M059J (cell line): ENCODE measurements around the gene MRPL10. TPM values are rescaled to one million over a fixed set of nuclear protein-coding genes. Genes with fewer than 3 reads are reported as not detected.
"Not testable (repeated sequence)": the region's sequence is repeated elsewhere in the genome, so short reads cannot be mapped to it uniquely, and the experiment has no call there.

Source experiments
- DNase-seq: peaks from one replicate; pipeline ENCODE4 v3.0.0-alpha.2; 2012; ENCODE audit warnings: low read depth
- total RNA-seq: library from RNA; depleted of rRNA; stranded (reverse); fragments of >200 nt; shearing (Covaris generic); gene quantifications from 2 replicates; pipeline ENCODE4 v1.2.3, GENCODE V29; 2014; rRNA removed

The MRPL10 gene
- total RNA-seq, 1 experiment from 2014 or later, result 39.9 TPM

- no peak for DNase-seq
These were observed 38.4 kb downstream of the MRPL10 start for GRCh38 chr17:47792979-47793378.

DNA sequence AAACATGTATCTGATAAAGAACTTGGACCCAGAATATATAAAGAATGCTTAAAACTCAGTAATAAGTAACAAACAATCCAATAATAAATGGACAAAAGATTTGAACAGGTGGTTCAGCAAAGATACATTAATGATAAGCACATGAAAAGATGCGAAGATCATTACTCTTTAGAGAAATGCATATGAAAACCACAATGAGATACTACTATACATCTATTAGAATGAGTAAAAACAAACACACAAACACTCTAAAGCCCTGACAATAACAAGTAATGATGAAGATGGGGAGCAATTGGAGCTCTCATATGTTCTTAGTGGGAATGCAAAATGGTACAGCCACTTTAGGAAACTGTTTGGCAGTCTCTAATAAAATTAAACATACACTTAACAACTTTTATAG is 38.9 kb downstream of the MRPL10 start:
- DNase-seq, result no peak

- DNase-seq, result no peak
These were observed 40.3 kb downstream of the MRPL10 start for GRCh38 chr17:47791025-47791424.

DNA sequence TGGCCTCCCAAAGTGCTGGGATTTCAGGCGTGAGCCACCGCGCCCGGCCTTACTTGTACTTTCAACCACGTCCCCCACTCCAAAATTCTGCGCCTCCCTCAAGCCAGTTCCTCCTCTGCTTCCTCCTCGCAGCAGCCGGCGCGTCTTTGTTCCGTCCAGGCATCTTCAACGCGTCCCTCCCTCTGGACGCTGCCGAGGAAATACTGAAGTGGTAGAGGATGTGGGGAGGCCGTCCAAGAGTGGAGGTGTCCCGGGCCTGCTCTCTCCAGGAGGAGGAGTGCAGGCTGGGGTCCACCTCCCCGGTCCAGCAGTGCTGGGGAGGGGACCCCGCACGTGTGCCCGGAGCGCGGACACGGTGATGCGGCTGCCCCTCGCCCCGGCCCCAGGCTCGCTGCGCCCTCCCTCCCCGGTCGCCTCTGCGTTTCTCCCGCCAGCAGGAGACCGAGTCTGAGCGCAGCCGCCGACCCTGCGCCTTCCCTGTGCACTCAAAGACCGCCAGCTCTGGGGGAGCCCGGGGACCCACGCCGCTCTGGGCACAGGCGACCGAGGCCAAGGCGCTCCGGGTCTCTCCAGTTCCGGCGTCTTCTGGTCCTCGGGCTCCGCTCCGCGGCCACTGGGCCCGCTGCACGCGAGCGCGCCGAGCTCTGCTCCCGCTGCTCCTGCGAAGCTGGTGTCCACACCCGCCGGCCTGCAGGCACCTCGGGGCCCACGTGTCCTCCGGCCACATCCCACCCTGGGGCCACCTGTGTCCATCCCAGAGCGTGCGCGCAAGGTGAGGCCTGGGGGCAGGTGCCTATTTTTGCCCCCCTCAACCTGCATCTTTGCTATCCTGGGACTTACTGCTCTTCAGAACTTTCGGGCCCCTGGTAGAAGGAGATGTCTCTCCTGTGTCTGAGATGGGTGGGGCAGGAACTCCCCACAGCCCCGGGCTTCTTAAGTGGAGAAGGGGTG is 41.5 kb downstream of the MRPL10 start:
- DNase-seq, result peak; percentile 57

- DNase-seq, result peak; percentile 8
These were observed 45.7 kb downstream of the MRPL10 start for GRCh38 chr17:47785538-47786123.

GRCh38 chr17:47781397-47781796 is 49.9 kb downstream of the MRPL10 start:
- no peak for DNase-seq

DNA sequence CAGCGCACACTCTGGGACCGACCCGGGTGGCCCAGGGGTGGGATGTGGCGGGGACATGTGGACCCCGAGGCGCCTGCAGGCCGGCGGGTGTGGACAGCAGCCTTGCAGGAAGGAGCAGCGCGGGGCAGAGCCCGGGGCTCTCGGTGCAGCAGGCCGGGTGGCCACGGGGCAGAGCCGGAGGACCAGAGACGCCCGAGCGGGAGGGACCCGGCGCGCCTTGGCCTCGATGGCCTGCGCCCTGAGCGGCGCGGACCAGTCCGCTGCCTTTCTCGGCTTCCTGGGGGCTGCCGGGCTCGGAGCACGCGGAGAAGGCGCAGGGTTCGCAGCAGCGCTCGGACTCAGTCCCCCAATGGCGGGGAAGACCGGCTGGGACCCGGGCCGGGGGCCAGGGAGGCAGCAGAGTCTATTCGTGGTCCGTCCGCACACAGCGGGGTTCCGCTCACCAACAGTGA is 53.1 kb downstream of the MRPL10 start:
- DNase-seq, result no peak

DNA sequence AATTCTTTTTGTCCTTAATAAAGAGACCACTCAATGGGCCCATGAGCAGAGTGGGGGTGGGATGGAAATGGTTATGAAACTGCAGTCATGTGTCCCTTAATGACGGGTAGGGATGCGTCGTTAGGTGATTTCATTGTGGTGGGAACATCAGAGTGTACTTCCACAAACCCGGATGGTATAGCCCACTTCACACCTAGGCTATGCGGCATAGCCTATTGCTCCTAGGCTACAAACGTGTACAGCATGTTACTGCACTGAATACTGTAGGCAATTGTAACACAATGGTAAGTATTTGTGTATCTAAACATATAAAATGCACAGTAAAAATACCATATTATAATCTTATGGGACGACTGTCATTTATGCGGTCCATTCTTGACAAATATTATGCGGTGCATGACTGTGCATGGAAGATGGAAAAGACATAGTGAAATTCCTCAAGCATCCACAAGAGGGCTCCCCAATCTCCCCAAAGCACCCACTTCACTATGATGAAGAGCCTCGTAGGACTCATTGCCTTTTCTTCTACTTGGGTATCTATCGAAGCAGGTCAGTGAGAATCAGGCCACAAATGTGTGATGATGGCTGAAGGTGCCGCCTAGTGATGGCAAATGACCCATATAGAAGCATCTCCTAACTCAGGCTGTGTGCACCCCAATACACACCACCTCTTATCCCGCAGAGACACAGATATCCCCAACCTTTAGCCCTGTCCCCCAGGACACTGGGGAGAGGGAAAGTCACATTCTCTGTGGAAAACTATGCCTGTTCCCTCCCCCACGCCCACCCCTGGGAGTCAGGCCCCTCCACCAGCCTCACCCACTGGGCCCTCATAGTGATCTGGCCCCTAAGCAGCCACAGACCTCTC is 54.8 kb downstream of the MRPL10 start:
- peak; percentile 50 for DNase-seq

DNA sequence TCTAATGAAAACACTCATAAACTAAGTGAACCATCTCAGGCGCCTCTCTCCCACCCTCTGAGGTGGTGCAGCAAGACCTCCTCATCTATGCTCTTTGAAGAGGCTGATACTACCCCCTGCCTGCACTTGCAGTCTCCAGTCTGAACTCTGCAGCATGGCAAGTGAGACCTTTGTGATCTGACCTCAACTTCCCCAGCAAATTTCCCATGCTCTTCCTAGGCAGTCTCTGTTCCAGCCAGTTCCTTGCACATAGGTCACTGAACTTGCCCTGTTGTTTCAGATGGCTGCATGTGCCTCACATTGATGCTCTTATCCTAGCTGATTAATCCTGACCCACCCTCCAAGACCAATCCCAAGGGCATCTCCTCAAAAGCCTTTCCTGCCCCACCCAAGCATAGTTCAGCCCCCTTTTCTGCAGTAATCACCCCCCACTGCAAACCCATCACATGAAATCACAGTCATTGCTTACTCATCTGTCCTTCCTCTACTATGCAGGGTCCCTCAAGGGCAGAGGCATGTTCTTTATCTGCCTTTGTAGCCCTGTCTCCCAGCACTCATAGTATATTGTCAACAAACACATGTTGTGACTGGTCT is 56.3 kb downstream of the MRPL10 start:
- no peak for DNase-seq

- DNase-seq, result no peak
These were observed 57.0 kb downstream of the MRPL10 start for GRCh38 chr17:47774331-47774730.

DNA sequence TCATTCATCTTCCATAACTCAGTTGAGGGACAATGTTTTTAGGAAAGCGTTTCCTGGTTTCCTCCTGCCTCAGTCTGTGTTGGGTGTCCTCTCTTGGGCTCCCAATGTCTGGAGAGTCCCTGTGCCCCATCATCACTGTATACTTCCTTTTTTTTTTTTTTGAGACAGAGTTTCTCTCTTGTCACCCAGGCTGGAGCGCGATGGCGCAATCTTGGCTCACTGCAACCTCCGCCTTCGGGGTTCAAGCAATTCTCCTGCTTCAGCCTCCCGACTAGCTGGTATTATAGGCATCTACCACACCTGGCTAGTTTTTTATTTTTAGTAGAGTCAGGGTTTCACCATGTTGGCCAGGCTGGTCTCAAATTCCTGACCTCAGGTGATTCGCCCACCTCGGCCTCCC is 57.7 kb downstream of the MRPL10 start:
- DNase-seq, result not testable (repeated sequence)

Other genes with a start within 250 kb of the MRPL10 start
- 279 and 297 TPM in 2 replicates for gene KPNB1, start 181.6 kb downstream of the MRPL10 start, total RNA-seq
- gene TBKBP1, start 137.4 kb downstream of the MRPL10 start, total RNA-seq, result 1.3 and 2.6 TPM in 2 replicates
- gene TBX21, start 98.3 kb downstream of the MRPL10 start, total RNA-seq, result not detected in 2 replicates
- gene OSBPL7, start 9.7 kb downstream of the MRPL10 start, total RNA-seq, result 3.5 and 5.1 TPM in 2 replicates
- gene LRRC46, start 129 bp upstream of the MRPL10 start, total RNA-seq, result 0.12 TPM in 1 of 2 replicates, not detected in the other
- gene SCRN2, start 9.7 kb upstream of the MRPL10 start, total RNA-seq, result 19.3 and 24.0 TPM in 2 replicates
- 0.79 and 1.5 TPM in 2 replicates for gene SP6, start 19.6 kb upstream of the MRPL10 start, total RNA-seq
- 1.6 and 3.8 TPM in 2 replicates for gene SP2, start 64.7 kb upstream of the MRPL10 start, total RNA-seq
- gene PNPO, start 110.0 kb upstream of the MRPL10 start, total RNA-seq, result 40.1 and 54.2 TPM in 2 replicates
- gene PRR15L, start 126.3 kb upstream of the MRPL10 start, total RNA-seq, result not detected in 2 replicates
- 60.4 and 69.5 TPM in 2 replicates for gene CDK5RAP3, start 139.6 kb upstream of the MRPL10 start, total RNA-seq
- 27.3 and 40.7 TPM in 2 replicates for gene COPZ2, start 206.3 kb upstream of the MRPL10 start, total RNA-seq
- 44.3 and 68.7 TPM in 2 replicates for gene NFE2L1, start 216.8 kb upstream of the MRPL10 start, total RNA-seq